GM12874 (cell line): ENCODE data around the gene SETDB2.

Experiments
- TF ChIP-seq, protein P1 (sequence below): IDR thresholded peaks from 2 replicates; pipeline ENCODE4 v1.5.1; 2011; ENCODE audit warnings: low read depth, mild to moderate bottlenecking, control low read depth, low read length, moderate library complexity; ENCODE audit not compliant: insufficient read depth

Gene SETDB2

DNA sequence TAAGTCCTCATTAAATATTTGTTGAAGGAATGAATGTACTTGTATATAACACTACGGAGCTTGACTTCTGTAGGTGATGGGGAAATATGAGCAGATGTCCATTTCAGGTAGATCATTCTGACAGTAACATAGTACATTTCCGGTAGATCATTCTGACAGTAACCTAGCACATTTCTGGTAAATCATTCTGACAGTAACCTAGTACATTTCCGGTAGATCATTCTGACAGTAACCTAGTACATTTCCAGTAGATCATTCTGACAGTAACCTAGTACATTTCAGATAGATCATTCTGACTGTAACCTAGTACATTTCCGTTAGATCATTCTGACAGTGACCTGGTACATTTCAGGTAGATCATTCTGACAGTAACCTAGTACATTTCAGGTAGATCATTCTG lies 54.1 kb downstream of the SETDB2 start:
- TF ChIP-seq, protein P1, sequence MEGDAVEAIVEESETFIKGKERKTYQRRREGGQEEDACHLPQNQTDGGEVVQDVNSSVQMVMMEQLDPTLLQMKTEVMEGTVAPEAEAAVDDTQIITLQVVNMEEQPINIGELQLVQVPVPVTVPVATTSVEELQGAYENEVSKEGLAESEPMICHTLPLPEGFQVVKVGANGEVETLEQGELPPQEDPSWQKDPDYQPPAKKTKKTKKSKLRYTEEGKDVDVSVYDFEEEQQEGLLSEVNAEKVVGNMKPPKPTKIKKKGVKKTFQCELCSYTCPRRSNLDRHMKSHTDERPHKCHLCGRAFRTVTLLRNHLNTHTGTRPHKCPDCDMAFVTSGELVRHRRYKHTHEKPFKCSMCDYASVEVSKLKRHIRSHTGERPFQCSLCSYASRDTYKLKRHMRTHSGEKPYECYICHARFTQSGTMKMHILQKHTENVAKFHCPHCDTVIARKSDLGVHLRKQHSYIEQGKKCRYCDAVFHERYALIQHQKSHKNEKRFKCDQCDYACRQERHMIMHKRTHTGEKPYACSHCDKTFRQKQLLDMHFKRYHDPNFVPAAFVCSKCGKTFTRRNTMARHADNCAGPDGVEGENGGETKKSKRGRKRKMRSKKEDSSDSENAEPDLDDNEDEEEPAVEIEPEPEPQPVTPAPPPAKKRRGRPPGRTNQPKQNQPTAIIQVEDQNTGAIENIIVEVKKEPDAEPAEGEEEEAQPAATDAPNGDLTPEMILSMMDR: no peak

DNA sequence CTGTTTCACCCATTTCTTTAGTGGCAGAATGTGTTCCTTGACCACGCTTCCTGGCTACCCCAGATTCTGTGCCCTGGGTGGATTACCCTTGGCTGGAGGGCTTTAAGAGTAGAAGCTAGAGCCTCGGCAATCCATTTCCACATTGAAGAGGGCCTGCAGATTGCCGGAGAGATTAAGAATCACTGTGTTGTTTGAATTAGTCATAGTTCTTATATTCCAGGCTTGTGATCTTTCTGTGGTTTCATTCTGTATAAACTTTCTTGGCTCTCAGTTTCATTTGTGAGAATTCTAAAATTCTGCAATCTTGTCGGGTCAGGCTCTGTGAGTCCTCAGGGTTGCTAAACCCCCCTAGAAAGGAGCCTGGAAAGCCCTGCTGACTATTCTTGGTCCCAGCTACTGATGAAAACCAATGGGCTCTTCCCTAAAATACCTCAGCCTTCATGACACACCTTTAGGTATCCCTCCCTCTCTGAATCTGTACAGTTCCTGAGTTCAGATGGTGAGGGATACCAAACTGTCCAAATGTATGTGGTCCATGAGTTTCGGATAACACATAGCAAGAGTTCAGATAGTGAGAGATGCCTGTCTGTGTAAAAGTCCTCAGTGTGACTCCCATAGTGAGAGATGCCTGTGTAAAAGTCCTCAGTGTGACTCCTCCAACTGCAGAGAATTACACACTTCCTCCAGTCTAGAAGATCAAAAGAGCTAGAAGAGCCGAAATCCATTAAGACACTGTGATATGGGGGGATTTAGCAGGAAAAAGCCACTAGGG lies 56.0 kb downstream of the SETDB2 start:
- TF ChIP-seq, protein P1: no peak

DNA sequence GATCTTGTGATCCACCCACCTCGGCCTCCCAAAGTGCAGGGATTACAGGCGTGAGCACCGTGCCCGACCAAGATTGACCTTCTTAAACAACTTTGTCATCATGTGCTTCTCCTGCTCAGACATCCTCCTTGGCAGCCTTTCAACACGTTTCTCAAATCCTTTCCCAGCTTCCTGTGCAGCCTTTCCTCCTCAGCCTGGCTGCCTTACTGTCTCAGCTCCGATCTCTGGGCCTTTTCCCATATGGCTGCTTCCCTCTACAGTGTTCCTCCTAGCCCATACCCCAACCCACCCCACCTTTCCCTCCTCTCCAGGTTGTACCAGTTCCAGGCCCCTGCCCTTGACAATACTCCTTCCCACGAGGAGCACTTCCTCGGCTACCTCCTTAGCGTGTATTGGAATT lies 58.9 kb downstream of the SETDB2 start:
- TF ChIP-seq, protein P1: no peak

DNA sequence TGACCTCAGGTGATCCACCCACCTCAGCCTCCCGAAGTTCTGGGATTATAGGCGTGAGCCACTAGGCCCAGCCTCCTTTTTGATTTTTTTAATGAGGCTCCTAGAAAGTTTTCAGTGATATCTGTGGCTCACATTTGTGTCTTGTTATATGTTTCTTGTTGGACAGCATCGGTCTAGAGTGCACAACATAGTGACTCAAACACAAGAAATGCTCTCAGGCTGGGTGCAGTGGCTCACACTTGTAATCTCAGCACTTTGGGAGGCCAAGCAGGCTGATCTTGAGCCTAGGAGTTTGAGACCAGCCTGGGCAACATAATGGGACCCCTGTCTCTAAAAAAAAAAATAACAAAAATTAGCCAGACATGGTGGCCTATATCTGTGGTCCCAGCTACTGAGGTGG lies 59.9 kb downstream of the SETDB2 start:
- TF ChIP-seq, protein P1: no peak

DNA sequence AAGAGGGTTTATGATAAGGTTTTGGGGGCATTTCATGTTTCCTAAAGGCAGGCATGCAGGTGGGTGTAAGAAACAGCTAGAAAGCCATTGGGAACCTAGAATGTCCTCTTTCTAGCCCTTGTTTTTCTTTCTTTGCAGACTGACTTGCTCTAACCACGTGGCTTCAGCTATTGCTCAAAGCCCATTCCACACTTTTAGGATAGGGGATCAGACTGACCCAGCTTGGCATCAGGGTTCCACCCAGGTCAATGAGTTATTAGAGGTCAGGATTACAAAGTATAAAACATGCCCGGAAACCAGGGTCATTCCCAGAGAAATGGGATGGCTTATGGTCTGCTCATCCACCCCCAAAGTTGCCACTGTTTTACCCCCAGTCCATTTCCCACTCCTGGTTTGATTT lies 68.5 kb downstream of the SETDB2 start:
- TF ChIP-seq, protein P1: no peak

DNA sequence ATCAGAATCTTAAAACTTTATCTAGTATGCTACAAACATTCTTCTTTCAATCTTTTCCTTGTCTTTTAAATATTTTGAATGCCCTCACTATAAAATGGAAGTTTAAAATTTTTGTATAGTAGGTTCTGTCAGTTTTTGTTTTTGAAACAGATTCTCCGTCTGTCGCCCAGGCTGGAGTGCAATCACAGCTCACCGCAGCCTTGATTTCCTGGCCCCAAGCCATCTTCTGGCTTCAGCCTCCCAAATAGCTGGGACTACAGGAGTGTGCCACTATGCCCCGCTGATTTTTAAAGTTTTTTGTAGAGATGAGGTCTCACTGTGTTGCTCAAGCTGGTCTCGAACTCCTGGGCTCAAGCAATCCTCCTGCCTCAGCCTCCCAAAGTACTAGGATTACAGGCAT lies 72.4 kb downstream of the SETDB2 start:
- TF ChIP-seq, protein P1: no peak

DNA sequence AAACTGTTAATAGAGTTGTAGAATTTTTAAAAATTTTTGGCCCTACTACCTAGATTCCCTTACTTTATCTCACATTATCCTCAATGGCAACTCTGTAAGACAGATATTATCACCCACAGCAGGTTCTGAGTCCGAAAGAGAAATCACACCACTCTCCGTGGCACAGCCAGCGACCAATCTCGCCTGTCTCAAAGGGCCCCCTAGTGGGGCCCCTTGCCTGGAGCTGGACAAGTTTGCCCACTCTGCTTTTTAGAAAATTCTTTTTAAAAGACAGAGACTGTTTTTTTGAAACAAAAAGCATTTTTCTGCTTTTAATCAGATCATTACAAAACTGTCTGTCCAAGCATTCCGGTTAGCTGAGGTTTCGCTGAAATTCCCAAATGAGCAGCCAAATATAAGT lies 73.4 kb downstream of the SETDB2 start:
- TF ChIP-seq, protein P1: peak; percentile 18; the same call in 1 of the 2 replicates
